ENCODE data around the gene COL26A1. TPM values are rescaled to one million over a fixed set of nuclear protein-coding genes. Genes with fewer than 3 reads are reported as not detected.
A peak's percentile ranks its signal among the peaks of the same experiment; 100 is the strongest.

Gene COL26A1
- 1 to 10 TPM; 1.4 to 5.4 (median 3.0) TPM for total RNA-seq
- long read RNA-seq, partial matches to known transcripts = 0 of 1 reads
- long read RNA-seq, other reads (novel, unspliced or antisense) = 1 of 1 reads

DNA sequence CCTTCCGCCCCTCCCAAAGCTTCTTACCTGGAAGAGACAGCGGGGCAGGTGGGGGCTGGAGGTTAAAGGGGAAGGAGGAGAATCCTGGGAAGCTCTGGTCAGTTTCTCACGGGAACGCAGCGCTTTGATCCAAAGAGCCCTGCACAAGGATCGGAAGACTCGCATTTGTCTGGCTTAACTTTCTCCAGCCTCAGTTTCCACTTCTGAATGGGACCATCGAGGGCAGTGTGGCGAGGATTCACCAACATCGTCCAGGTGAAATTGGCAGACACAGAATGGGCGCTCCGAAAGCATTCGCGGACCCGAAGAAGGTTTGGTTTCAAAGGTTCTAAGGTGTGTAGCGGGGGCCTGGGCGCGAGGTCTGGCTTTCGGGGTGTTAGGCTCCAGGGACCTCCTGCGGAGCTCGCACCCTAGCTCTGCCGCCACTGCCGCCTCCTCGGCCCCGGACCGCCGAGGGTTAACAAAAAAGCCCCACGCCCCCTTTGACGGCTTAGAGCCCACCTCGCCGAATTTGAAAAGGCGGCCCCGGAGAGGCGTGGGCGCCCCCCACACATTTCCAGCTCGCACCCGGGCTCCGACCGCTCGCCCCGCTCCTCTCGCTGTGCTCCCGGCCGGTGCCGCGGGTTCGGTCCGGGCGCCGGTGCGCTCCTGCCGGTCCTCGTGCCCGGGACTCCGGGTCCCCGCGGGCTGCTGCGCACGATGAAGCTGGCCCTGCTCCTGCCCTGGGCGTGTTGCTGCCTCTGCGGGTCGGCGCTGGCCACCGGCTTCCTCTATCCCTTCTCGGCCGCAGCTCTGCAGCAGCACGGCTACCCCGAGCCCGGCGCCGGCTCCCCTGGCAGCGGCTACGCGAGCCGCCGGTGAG lies at the start of gene COL26A1:
COL26A1 (plus strand) TSS at position 542 of the 862 bp plus-strand sequence; CDS start at position 700, 158 bp downstream.
- peak; percentile 72 to 78 (median 74) for ATAC-seq

DNA sequence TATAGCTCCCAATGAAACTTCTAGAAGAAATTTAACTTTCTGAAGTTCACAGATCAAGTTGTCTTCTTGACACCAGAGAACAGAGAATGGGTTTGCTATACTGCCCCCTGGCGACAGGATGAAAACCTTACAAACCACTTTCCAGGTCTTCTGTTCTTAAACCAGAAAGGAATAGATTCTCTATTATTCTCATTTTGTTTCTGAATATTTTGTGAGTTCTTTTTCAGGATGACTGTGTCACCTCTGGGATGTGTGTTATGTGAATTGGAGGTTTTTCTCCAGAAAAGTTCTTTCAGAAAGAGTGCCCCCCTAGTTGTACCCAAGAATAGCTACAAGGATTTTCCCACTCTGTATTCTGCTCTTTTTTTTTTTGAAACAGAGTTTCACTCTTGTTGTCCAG lies 47.3 kb upstream of the COL26A1 start:
- Histone ChIP-seq H3K27me3 (no peaks in the 10 kb centered on the region), H3K4me1 (no peaks in the 10 kb centered on the region), H3K9me3 (no peaks in the 10 kb centered on the region), H3K36me3 (peaks cover 0 to 5% (median 0%) of the 10 kb centered on the region in 4 donors), H3K4me3 (no peak overlapping the region), H3K27ac (no peak overlapping the region)
- TF ChIP-seq, protein P1, sequence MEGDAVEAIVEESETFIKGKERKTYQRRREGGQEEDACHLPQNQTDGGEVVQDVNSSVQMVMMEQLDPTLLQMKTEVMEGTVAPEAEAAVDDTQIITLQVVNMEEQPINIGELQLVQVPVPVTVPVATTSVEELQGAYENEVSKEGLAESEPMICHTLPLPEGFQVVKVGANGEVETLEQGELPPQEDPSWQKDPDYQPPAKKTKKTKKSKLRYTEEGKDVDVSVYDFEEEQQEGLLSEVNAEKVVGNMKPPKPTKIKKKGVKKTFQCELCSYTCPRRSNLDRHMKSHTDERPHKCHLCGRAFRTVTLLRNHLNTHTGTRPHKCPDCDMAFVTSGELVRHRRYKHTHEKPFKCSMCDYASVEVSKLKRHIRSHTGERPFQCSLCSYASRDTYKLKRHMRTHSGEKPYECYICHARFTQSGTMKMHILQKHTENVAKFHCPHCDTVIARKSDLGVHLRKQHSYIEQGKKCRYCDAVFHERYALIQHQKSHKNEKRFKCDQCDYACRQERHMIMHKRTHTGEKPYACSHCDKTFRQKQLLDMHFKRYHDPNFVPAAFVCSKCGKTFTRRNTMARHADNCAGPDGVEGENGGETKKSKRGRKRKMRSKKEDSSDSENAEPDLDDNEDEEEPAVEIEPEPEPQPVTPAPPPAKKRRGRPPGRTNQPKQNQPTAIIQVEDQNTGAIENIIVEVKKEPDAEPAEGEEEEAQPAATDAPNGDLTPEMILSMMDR (IDR thresholded peaks at IDR 0.05) = peak; percentile 54 to 85 (median 76)
- no peak for TF ChIP-seq POLR2A (IDR thresholded peaks at IDR 0.05)
- peak; percentile 50 to 72 (median 60) for ATAC-seq
- WGBS (ENCODE audit: insufficient coverage, low coverage, low lambda C conversion rate, missing lambda C conversion rate) = 0% methylated on average over 1 of the region's 1 CpG
- intact Hi-C loops (cut with DNase I) = no loop called here
- peak in 1 of 3 donors; percentile 55 for DNase-seq

More for the DNA sequence above, at the start of gene COL26A1:
- no peaks in the 10 kb centered on the region for H3K36me3 ChIP-seq
- no peaks in the 10 kb centered on the region for H3K9me3 ChIP-seq
- TF ChIP-seq, protein P1 (IDR thresholded peaks at IDR 0.05) = no peak
- no peak for TF ChIP-seq POLR2A (IDR thresholded peaks at IDR 0.05)
- peak within 1 kb of the TSS; percentile 38 to 95 (median 89) for H3K27ac ChIP-seq
- peak within 1 kb of the TSS; percentile 53 to 69 (median 64) for H3K4me3 ChIP-seq
- H3K4me1 ChIP-seq = peaks cover 0 to 6% (median 0%) of the 10 kb centered on the region in 4 donors
- WGBS (ENCODE audit: insufficient coverage, low coverage, low lambda C conversion rate, missing lambda C conversion rate) = 21% methylated on average over 22 of the region's 76 CpGs
- intact Hi-C loops (cut with DNase I) = loop anchor here in 1 of 2 donors (10.0 kb wide), 1 partner anchor 52 kb away; no protein-coding TSS in a partner anchor
- DNase-seq = peak; percentile 66 to 75 (median 69)
- no peaks in the 10 kb centered on the region for H3K27me3 ChIP-seq

DNA sequence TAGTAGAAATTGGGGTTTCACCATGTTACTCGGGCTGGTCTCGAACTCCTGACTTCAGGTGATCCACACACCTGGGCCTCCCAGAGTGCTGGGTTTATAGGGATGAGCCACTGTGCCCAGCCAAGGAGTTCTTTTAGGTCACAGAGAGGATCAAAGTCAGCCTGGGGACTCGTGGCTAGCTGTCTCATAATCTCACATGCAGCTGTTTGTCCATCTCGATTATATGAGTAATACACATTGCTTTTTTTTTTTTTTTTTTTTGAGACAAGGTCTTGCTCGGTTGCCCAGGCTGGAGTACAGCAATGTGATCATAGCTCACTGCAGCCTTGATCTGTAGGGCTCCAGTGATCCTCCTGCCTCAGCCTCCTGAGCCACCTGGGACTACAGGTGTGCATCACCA lies 43.3 kb upstream of the COL26A1 start:
- TF ChIP-seq POLR2A (IDR thresholded peaks at IDR 0.05) = no peak
- TF ChIP-seq, protein P1 (IDR thresholded peaks at IDR 0.05) = no peak
- no peaks in the 10 kb centered on the region for H3K9me3 ChIP-seq
- ATAC-seq (no peak), DNase-seq (no peak)
- H3K27me3 ChIP-seq = no peaks in the 10 kb centered on the region
- WGBS (ENCODE audit: insufficient coverage, low coverage, low lambda C conversion rate, missing lambda C conversion rate) = 48% methylated on average over 3 of the region's 5 CpGs
- intact Hi-C loops (cut with DNase I) = no loop called here
- peaks cover 0 to 4% (median 0%) of the 10 kb centered on the region in 4 donors for H3K4me1 ChIP-seq
- no peak overlapping the region for H3K27ac ChIP-seq
- no peak overlapping the region for H3K4me3 ChIP-seq
- H3K36me3 ChIP-seq = peaks cover 0 to 5% (median 0%) of the 10 kb centered on the region in 4 donors

DNA sequence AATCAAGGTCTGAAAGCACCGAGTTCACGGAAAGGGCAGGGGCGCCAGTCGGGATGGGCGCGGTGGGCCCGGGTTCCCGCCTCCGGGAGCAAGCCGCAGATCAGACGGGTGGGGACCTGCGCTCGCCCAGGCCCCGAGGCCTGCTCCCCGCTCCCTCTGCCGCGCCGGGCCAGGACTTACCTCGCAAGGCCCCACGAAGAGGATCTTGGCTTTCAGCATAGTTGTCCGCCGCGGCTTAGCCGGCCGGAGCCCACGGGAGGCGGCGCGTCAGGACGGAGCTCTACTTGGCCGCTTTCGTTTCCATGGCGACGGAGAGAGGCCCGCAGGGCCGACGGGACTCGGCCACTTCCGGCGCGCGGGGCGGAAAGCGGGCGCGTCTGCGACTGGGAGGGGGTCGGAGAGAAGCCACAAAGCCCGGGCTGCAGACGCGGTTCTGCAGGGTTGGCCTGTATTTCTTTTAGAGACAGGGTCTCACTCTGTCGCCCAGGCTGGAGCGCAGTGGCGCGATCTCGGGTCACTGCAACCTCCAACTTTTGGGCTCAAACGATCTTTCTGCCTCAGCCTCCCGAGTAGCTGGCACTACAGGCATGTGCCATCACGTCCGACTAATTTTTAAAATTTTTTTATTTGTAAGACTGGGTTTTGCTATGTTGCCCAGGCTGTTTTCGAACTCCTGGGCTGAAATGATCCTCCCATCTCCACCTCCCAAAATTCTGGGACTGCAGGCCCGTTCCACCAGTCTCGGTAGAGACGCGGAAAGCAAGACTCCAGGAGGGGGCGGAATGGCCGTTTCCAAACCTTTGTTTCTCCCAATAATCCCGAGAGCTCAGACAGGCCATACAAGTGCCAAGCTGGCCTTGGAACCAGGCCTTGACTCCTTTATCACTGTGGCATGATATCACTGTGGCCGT lies 40.9 kb upstream of the COL26A1 start, which contains the start of gene IFT22:
IFT22 (minus strand) TSS at position 322 of the 911 bp plus-strand sequence; CDS start at position 219, 103 bp downstream.
- ATAC-seq (peak; percentile 97 to 99 (median 98)), DNase-seq (peak; percentile 95)
- 1% methylated on average over 23 of the region's 69 CpGs for WGBS (ENCODE audit: insufficient coverage, low coverage, low lambda C conversion rate, missing lambda C conversion rate)

More for the DNA sequence above, 40.9 kb upstream of the COL26A1 start, which contains the start of gene IFT22:
- intact Hi-C loops (cut with DNase I) = no loop called here
- Histone ChIP-seq H3K4me3 (peak within 1 kb of the TSS; percentile 59 to 82 (median 65)), H3K4me1 (peaks cover 0 to 4% (median 0%) of the 10 kb centered on the region in 4 donors), H3K36me3 (no peaks in the 10 kb centered on the region), H3K27me3 (no peaks in the 10 kb centered on the region), H3K27ac (peak within 1 kb of the TSS; percentile 54 to 76 (median 66)), H3K9me3 (no peaks in the 10 kb centered on the region)
- TF ChIP-seq, protein P1 (IDR thresholded peaks at IDR 0.05) = peak; percentile 12 to 55 (median 45)
- peak; percentile 39 for TF ChIP-seq POLR2A (IDR thresholded peaks at IDR 0.05)
